ENCODE measurements around the gene RPSA.
"Not testable (repeated sequence)": the region's sequence is repeated elsewhere in the genome, so short reads cannot be mapped to it uniquely, and the experiment has no call there.

RPSA gene

DNA sequence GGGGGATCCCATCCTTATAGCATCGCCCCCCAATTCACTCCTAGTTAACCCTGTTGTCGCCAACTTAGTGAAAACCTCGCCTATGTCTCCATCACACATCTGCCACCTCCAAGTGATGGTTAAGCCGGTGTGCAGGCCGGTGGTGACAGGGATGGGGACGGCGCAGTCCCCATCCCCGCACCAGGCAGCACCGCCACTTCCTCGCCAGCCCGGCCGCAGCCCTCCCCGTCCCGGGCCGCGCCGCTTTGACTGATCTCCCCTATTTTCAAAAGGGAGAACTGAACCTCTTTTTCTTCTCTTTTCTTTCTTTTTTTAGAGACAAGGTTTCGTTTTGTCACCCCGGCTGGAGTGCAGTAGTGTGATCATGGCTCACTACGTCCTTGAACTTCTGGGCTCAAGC is 49.6 kb downstream of the RPSA start:
- no peak for DNase-seq (ENCODE audit: low spot score)

DNA sequence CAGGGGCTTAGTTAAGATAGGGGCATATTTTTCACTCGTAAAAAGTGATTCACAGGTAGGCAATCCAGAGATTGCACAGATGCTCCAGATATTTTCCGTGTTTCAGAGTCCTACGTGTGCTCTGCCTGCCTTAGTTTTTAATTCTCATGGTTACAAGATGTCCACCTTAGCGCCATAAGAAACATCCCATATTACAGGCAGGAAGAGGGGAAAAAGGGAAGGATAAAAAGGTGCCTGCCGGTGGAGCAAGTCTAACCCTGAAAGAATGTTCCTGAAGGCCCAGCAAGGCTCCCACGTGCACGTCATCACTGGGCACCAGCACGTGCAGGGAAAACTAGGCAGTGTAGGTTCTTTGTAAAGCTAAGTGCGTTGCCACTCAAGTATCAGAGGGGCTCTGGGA is 50.8 kb downstream of the RPSA start:
- DNase-seq (ENCODE audit: low spot score) = no peak

- DNase-seq (ENCODE audit: low spot score) = not testable (repeated sequence)
Measured at GRCh38 chr3:39458579-39458978, 52.1 kb downstream of the RPSA start.

DNA sequence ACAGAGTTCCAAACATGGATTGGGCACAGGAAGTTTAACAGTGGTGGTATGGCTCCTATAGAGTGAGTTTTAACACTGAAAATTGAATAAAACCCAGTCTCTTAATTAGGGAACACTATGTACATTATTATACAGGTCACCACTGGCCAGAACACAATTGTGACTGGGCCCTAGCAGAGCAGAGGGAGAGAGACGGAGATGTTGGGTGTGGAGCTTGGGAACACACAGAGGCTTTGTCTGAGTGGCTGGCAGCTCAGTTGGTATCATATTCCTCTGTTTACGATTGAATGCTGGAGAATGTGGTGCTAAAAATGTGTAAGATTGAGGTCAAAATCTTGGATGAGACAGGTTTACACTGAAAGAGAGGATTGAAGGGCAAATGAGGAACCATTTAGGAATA is 54.2 kb downstream of the RPSA start:
- DNase-seq (ENCODE audit: low spot score) = no peak

Measured in D341Med (cell line).